Measurements from ENCODE around the gene ADAMTS12. TPM values are rescaled to one million over a fixed set of nuclear protein-coding genes. Genes with fewer than 3 reads are reported as not detected.

Gene ADAMTS12
- total RNA-seq, 1 experiment from 2014 or later, result 0.15 TPM

DNA sequence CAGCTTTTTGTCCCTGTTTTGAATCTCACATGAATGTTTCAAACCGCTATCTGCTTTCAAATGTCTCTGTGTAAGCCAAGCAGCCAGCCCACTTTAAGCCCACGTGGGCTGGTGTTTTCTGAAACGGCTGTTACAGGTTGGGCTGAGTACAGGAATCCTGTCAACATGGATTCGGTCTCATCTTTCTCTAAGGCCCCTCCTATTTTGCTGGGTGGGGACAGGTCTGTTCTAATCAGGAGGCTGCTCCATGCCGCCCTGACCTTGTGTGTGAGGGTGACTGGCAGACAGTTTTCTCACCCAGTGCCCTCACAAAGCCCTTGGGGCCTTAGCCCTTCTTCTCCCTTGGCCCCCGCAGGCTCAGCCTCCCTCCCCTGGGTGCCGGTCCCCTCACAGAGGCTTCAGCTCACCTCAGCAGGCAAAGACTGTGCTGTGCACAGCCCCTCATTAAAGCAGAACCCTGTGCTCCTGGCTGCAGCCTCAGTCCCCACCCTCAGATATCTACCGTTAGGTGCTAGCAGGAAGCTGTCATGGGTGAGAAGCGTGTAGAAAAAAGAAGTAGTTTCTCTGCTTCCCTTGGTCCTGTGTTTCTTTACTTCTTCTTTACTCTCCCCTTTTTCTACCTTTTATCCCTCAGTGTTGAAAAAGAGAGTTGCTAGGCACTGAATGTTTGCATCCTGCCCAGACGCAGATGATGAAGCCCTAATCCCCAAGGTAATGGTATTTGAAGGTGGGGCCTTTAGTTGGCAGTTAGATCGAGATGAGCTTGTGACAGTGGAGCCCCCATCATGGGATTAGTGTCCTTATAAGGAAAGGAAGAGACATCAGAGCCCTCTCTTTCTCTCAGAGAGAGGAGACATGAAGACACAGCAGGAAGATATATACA lies 205.7 kb downstream of the ADAMTS12 start:
- H3K36me3 ChIP-seq (ENCODE audit: control insufficient read depth, insufficient read depth, low read length), result no peaks in the 10 kb centered on the region
- intact Hi-C loops (cut with micrococcal nuclease; ENCODE audit: unreplicated experiment), result no loop called here
- no peak overlapping the region for H3K4me3 ChIP-seq (ENCODE audit: low read depth in 2 of 2, low read length in 2 of 2)
- no peaks in the 10 kb centered on the region for H3K4me1 ChIP-seq (ENCODE audit: control insufficient read depth, insufficient read depth, low read length)
- POLR2A ChIA-PET, result no interaction called here
- peaks cover 3% of the 10 kb centered on the region; the same call in 1 of the 2 replicates for H3K27me3 ChIP-seq (ENCODE audit: control insufficient read depth, insufficient read depth, low read length)
- CTCF ChIA-PET, result no interaction called here
- no TSS peak for BruUV-seq (replicated peaks)
- no peak overlapping the region for H3K27ac ChIP-seq (ENCODE audit: low read length)
- no peaks in the 10 kb centered on the region for H3K9me3 ChIP-seq (ENCODE audit: control insufficient read depth, insufficient read depth, low read depth, low read length)
- DNase-seq (ENCODE audit: low read depth, low spot score), result no peak
- in situ Hi-C loops (cut with HindIII; ENCODE audit: low pct_unique_long_range_greater_than_20kb, low sequenced_read_pairs), result no loop called here
- no peak for TF ChIP-seq SIN3A (IDR thresholded peaks at IDR 0.05; ENCODE audit: borderline replicate concordance, insufficient read depth, low read depth, low read length)
- no peak for TF ChIP-seq POLR2AphosphoS5 (IDR thresholded peaks at IDR 0.05; ENCODE audit: low read depth, low read length)
- no peak for TF ChIP-seq TCF7L2 (IDR thresholded peaks at IDR 0.05; ENCODE audit: low read depth, low read length)
- TF ChIP-seq, protein P1, sequence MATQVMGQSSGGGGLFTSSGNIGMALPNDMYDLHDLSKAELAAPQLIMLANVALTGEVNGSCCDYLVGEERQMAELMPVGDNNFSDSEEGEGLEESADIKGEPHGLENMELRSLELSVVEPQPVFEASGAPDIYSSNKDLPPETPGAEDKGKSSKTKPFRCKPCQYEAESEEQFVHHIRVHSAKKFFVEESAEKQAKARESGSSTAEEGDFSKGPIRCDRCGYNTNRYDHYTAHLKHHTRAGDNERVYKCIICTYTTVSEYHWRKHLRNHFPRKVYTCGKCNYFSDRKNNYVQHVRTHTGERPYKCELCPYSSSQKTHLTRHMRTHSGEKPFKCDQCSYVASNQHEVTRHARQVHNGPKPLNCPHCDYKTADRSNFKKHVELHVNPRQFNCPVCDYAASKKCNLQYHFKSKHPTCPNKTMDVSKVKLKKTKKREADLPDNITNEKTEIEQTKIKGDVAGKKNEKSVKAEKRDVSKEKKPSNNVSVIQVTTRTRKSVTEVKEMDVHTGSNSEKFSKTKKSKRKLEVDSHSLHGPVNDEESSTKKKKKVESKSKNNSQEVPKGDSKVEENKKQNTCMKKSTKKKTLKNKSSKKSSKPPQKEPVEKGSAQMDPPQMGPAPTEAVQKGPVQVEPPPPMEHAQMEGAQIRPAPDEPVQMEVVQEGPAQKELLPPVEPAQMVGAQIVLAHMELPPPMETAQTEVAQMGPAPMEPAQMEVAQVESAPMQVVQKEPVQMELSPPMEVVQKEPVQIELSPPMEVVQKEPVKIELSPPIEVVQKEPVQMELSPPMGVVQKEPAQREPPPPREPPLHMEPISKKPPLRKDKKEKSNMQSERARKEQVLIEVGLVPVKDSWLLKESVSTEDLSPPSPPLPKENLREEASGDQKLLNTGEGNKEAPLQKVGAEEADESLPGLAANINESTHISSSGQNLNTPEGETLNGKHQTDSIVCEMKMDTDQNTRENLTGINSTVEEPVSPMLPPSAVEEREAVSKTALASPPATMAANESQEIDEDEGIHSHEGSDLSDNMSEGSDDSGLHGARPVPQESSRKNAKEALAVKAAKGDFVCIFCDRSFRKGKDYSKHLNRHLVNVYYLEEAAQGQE (IDR thresholded peaks at IDR 0.05; ENCODE audit: insufficient read depth in 1 of 2, low read depth in 2 of 2, low read length in 1 of 2), result no peak
- TF ChIP-seq, protein P2, sequence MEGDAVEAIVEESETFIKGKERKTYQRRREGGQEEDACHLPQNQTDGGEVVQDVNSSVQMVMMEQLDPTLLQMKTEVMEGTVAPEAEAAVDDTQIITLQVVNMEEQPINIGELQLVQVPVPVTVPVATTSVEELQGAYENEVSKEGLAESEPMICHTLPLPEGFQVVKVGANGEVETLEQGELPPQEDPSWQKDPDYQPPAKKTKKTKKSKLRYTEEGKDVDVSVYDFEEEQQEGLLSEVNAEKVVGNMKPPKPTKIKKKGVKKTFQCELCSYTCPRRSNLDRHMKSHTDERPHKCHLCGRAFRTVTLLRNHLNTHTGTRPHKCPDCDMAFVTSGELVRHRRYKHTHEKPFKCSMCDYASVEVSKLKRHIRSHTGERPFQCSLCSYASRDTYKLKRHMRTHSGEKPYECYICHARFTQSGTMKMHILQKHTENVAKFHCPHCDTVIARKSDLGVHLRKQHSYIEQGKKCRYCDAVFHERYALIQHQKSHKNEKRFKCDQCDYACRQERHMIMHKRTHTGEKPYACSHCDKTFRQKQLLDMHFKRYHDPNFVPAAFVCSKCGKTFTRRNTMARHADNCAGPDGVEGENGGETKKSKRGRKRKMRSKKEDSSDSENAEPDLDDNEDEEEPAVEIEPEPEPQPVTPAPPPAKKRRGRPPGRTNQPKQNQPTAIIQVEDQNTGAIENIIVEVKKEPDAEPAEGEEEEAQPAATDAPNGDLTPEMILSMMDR (IDR thresholded peaks at IDR 0.05), result no peak
- no peak for ATAC-seq

DNA sequence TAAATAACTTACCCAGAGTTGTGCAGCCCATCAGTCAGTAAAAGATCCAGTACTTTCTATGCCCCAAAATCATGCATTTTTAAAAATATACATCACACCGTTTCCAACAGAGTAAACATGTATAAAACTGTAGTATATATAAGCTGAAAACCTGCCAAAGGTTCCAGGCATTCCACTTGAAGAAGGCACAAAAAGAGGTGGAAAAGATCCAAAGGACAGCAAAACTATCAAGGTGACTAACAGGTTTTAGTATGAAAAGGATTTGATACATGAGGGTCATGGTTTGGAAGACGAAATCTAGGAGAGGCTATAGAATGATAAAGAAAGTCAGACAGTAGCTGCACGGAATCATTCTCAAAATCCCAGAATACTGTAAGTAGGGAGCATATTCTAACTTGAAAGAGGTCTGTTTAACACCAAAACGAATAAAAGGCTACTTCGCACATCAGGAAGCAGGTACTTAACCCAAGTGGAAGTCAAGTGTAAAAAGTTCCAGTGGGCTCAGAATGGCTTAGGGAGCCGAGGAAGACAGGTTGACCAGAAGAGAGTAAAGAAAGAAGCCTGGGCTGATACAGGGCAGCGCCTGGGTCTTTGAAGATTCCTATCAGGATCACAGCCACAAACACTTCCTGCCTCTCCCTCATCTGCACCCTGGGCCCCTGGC lies 207.2 kb downstream of the ADAMTS12 start:
- no peak overlapping the region for H3K4me3 ChIP-seq (ENCODE audit: low read depth in 2 of 2, low read length in 2 of 2)
- no peak for TF ChIP-seq POLR2AphosphoS5 (IDR thresholded peaks at IDR 0.05; ENCODE audit: low read depth, low read length)
- TF ChIP-seq, protein P1 (IDR thresholded peaks at IDR 0.05; ENCODE audit: insufficient read depth in 1 of 2, low read depth in 2 of 2, low read length in 1 of 2), result no peak
- TF ChIP-seq TCF7L2 (IDR thresholded peaks at IDR 0.05; ENCODE audit: low read depth, low read length), result no peak
- TF ChIP-seq, protein P2 (IDR thresholded peaks at IDR 0.05), result no peak
- TF ChIP-seq SIN3A (IDR thresholded peaks at IDR 0.05; ENCODE audit: borderline replicate concordance, insufficient read depth, low read depth, low read length), result no peak
- H3K9me3 ChIP-seq (ENCODE audit: control insufficient read depth, insufficient read depth, low read depth, low read length), result no peaks in the 10 kb centered on the region
- DNase-seq (ENCODE audit: low read depth, low spot score) (no peak), ATAC-seq (no peak)
- intact Hi-C loops (cut with micrococcal nuclease; ENCODE audit: unreplicated experiment), result no loop called here
- in situ Hi-C loops (cut with HindIII; ENCODE audit: low pct_unique_long_range_greater_than_20kb, low sequenced_read_pairs), result no loop called here
- ChIA-PET POLR2A (no interaction called here), CTCF (no interaction called here)
- BruUV-seq (replicated peaks), result no TSS peak
- H3K27ac ChIP-seq (ENCODE audit: low read length), result no peak overlapping the region
- H3K36me3 ChIP-seq (ENCODE audit: control insufficient read depth, insufficient read depth, low read length), result no peaks in the 10 kb centered on the region
- no peaks in the 10 kb centered on the region for H3K4me1 ChIP-seq (ENCODE audit: control insufficient read depth, insufficient read depth, low read length)
- peaks cover 3% of the 10 kb centered on the region; the same call in 1 of the 2 replicates for H3K27me3 ChIP-seq (ENCODE audit: control insufficient read depth, insufficient read depth, low read length)
